Measurements from ENCODE around the gene CRTC3.

GRCh38 chr15:90619468-90619867, 89.7 kb downstream of the CRTC3 start:
- no peak for TF ChIP-seq CTCF (conservative IDR thresholded peaks at IDR 0.05; ENCODE audit: low read depth, low read length)
- no peak for TF ChIP-seq ELK1 (IDR thresholded peaks at IDR 0.05; ENCODE audit: borderline replicate concordance, low read depth, low read length)
